ENCODE results near the gene C9. TPM values are rescaled to one million over a fixed set of nuclear protein-coding genes. Genes with fewer than 3 reads are reported as not detected.

The C9 gene
- total and polyA plus RNA-seq, 2 experiments from 2014 or later: not detected

GRCh38 chr5:39390945-39391344, 26.6 kb upstream of the C9 start:
- Mint-ChIP-seq H3K36me3 (ENCODE audit: low read depth) (no peaks in the 10 kb centered on the region), H3K9me3 (no peaks in the 10 kb centered on the region), H3K27ac (no peak overlapping the region), H3K4me1 (peaks cover 7% of the 10 kb centered on the region; the same call in 2 of the 3 replicates), H3K4me3 (no peak overlapping the region), H3K27me3 (ENCODE audit: insufficient read depth, low read depth, poor library complexity) (no peaks in the 10 kb centered on the region)
- Histone ChIP-seq H3K27ac (ENCODE audit: low read depth) (no peak overlapping the region), H3K36me3 (ENCODE audit: insufficient read depth) (no peaks in the 10 kb centered on the region), H3K4me3 (no peak overlapping the region), H3K27me3 (ENCODE audit: insufficient read depth) (no peaks in the 10 kb centered on the region), H3K79me2 (replicated peaks; ENCODE audit: insufficient read depth) (no peaks in the 10 kb centered on the region), H3K4me1 (ENCODE audit: insufficient read depth) (no peaks in the 10 kb centered on the region), H2AFZ (no peak overlapping the region), H4K20me1 (replicated peaks; ENCODE audit: insufficient read depth) (no peaks in the 10 kb centered on the region), H3K9me2 (ENCODE audit: insufficient read depth) (no peaks in the 10 kb centered on the region; the same call in 1 of the 2 replicates), H3F3A (replicated peaks; ENCODE audit: low read depth) (no peaks in the 10 kb centered on the region), H3K4me2 (no peak overlapping the region)
- DNase-seq (ENCODE audit: low spot score) (no peak), ATAC-seq (no peak)
- TF ChIP-seq JUNB (IDR thresholded peaks at IDR 0.05; ENCODE audit: unreplicated experiment) (no peak), ZNF331 (CRISPR knock-in tag; IDR thresholded peaks at IDR 0.05; ENCODE audit: low read depth) (no peak), ETS1 (IDR thresholded peaks at IDR 0.05) (no peak), ZNF114 (CRISPR knock-in tag; IDR thresholded peaks at IDR 0.05) (no peak), EZH2 (IDR thresholded peaks at IDR 0.05; ENCODE audit: low read depth, unreplicated experiment) (no peak), NANOG (IDR thresholded peaks at IDR 0.05; ENCODE audit: borderline replicate concordance) (no peak), CTCF (conservative IDR thresholded peaks at IDR 0.05; ENCODE audit: low read depth in 2 of 2) (no peak), REST (IDR thresholded peaks at IDR 0.05; ENCODE audit: unreplicated experiment) (no peak), EZH2phosphoT487 (IDR thresholded peaks at IDR 0.05; ENCODE audit: unreplicated experiment) (no peak), POLR2AphosphoS5 (IDR thresholded peaks at IDR 0.05; ENCODE audit: low read depth) (no peak), CREB1 (CRISPR knock-in tag; IDR thresholded peaks at IDR 0.05; ENCODE audit: low read depth) (no peak), STAT1 (IDR thresholded peaks at IDR 0.05; ENCODE audit: unreplicated experiment) (no peak), ZNF462 (CRISPR knock-in tag; IDR thresholded peaks at IDR 0.05) (no peak)

Data from GM23338 (cell line).